22Rv1 (cell line): ENCODE data around the gene RASGEF1C.

ENCODE experiments used
- ZFX ChIP-seq: fragments of 450-650 bp; IDR thresholded peaks from 2 replicates; pipeline ENCODE4 v1.6.1; 2017; ENCODE audit warnings: antibody characterized with exemption, borderline replicate concordance
- TF ChIP-seq, protein P1 (sequence below): fragments of 450-650 bp; IDR thresholded peaks from 2 replicates; pipeline ENCODE4 v1.5.1; 2017; ENCODE audit warnings: mild to moderate bottlenecking

DNA sequence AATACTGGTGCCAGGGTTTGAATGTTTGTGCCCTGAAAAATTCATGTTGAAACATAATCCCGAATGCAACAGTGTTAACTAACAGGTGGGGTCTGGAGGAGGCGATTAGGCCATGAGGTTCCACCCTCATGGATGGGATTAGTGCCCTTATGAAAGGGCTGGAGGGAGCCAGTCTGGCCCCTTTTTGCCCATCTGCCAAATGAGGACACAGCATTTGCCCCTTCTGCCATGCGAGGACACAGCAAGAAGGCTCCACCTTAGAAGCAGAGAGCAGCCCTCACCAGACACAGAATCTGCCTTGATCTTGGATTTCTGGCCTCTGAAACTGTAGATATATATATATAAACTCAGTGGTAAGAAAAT is 104.9 kb downstream of the RASGEF1C start:
- TF ChIP-seq, protein P1, sequence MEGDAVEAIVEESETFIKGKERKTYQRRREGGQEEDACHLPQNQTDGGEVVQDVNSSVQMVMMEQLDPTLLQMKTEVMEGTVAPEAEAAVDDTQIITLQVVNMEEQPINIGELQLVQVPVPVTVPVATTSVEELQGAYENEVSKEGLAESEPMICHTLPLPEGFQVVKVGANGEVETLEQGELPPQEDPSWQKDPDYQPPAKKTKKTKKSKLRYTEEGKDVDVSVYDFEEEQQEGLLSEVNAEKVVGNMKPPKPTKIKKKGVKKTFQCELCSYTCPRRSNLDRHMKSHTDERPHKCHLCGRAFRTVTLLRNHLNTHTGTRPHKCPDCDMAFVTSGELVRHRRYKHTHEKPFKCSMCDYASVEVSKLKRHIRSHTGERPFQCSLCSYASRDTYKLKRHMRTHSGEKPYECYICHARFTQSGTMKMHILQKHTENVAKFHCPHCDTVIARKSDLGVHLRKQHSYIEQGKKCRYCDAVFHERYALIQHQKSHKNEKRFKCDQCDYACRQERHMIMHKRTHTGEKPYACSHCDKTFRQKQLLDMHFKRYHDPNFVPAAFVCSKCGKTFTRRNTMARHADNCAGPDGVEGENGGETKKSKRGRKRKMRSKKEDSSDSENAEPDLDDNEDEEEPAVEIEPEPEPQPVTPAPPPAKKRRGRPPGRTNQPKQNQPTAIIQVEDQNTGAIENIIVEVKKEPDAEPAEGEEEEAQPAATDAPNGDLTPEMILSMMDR: no peak
- no peak for TF ChIP-seq ZFX
